ENCODE data around the gene ANKRD65.

- TF ChIP-seq CTCF (conservative IDR thresholded peaks at IDR 0.05; ENCODE audit: low read depth, low read length) (no peak), EZH2 (IDR thresholded peaks at IDR 0.05; ENCODE audit: borderline replicate concordance, low read depth, low read length, poor library complexity, severe bottlenecking) (no peak)
Measured at GRCh38 chr1:1370771-1371300, 50.2 kb downstream of the ANKRD65 start.
